Prostate gland (tissue), 2 donors: ENCODE measurements around the gene RADIL.

Experiments used
- POLR2A ChIP-seq: fragments of 450-650 bp; IDR thresholded peaks from one replicate; pipeline ENCODE4 v1.6.1; 2016; ENCODE audit warnings: antibody characterized with exemption, mild to moderate bottlenecking
- POLR2AphosphoS5 ChIP-seq: sonication (generic); formaldehyde crosslinking; IDR thresholded peaks from one replicate; pipeline ENCODE4 v1.6.1; 2017; ENCODE audit warnings: antibody characterized with exemption
- TF ChIP-seq, protein P1 (sequence below), 4 experiments: fragments of 200-600 bp in 2 of 4; fragments of 450-650 bp in 2 of 4; sonication (generic) in 2 of 4; IDR thresholded peaks; 1 replicate in 3 of 4; 2 replicates in 1 of 4; pipeline ENCODE4 v1.5.1; 2016 to 2019; ENCODE audit warnings: antibody characterized with exemption in 4 of 4, mild to moderate bottlenecking in 2 of 4, moderate library complexity in 2 of 4

DNA sequence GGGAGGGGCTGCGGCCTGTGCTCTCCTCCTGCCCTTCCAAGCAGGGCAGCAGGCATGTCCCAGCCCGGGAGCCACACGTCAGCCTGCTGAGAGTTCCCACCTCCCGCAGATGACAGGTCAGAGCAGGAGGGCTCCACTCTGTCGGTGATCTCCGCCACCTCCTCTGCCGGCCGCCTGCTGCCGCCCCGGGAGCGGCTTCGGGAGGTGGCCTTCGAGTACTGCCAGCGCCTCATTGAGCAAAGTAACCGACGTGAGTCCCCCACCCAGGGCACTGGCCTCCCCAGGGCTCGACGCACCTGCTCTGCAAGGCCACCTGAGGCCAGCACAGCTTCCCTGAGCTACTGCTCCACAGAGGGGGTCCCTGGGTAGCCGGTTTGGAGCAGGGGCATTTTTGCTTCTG lies 98.7 kb downstream of the RADIL start:
- TF ChIP-seq POLR2A (no peak), POLR2AphosphoS5 (no peak)
- TF ChIP-seq, protein P1, sequence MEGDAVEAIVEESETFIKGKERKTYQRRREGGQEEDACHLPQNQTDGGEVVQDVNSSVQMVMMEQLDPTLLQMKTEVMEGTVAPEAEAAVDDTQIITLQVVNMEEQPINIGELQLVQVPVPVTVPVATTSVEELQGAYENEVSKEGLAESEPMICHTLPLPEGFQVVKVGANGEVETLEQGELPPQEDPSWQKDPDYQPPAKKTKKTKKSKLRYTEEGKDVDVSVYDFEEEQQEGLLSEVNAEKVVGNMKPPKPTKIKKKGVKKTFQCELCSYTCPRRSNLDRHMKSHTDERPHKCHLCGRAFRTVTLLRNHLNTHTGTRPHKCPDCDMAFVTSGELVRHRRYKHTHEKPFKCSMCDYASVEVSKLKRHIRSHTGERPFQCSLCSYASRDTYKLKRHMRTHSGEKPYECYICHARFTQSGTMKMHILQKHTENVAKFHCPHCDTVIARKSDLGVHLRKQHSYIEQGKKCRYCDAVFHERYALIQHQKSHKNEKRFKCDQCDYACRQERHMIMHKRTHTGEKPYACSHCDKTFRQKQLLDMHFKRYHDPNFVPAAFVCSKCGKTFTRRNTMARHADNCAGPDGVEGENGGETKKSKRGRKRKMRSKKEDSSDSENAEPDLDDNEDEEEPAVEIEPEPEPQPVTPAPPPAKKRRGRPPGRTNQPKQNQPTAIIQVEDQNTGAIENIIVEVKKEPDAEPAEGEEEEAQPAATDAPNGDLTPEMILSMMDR (IDR thresholded peaks at IDR 0.05): no peak
